ENCODE results near the gene PMM2. TPM values are rescaled to one million over a fixed set of nuclear protein-coding genes. Genes with fewer than 3 reads are reported as not detected.
A peak's percentile ranks its signal among the peaks of the same experiment; 100 is the strongest.

The PMM2 gene
- total RNA-seq, 2 experiments from 2014 or later = 32.7 to 34.3 TPM

- ChIA-PET CTCF (no interaction called here), POLR2A (interaction anchor here (9.0 kb wide), 1 partner anchor 17 kb away, joined by 99 read pairs; the partner anchor contains the start of gene CARHSP1)
- H3K36me3 Mint-ChIP-seq (ENCODE audit: low read depth) = peaks cover 41% of the 10 kb centered on the region
- H3K4me3 Mint-ChIP-seq = no peak overlapping the region
- no peak for TF ChIP-seq CTCF (IDR thresholded peaks at IDR 0.05)
- H3K9me3 Mint-ChIP-seq = no peaks in the 10 kb centered on the region
- H3K4me1 Mint-ChIP-seq (ENCODE audit: low read depth) = peaks cover 17% of the 10 kb centered on the region
- H3K27me3 Mint-ChIP-seq = no peaks in the 10 kb centered on the region
- no peak for DNase-seq
- no peak overlapping the region for H3K27ac Mint-ChIP-seq
- no peak for ATAC-seq
- intact Hi-C loops (cut with micrococcal nuclease) = no loop called here
These were observed 51.3 kb downstream of the PMM2 start for GRCh38 chr16:8848939-8849391.

GRCh38 chr16:8849411-8850011 is 51.9 kb downstream of the PMM2 start:
- Mint-ChIP-seq H3K27ac (no peak overlapping the region), H3K4me3 (no peak overlapping the region), H3K27me3 (no peaks in the 10 kb centered on the region), H3K4me1 (ENCODE audit: low read depth) (peaks cover 17% of the 10 kb centered on the region), H3K9me3 (no peaks in the 10 kb centered on the region), H3K36me3 (ENCODE audit: low read depth) (peaks cover 41% of the 10 kb centered on the region)
- intact Hi-C loops (cut with micrococcal nuclease) = no loop called here
- ChIA-PET POLR2A (interaction anchor here (0.8 to 9.0 kb wide), 3 partner anchors 11 to 198 kb away, joined by 3 to 99 read pairs (median 3); partner anchors contain the start of gene CARHSP1), CTCF (interaction anchor here (2.1 kb wide), 1 partner anchor 31 kb away, joined by 5 read pairs; no protein-coding TSS in a partner anchor)
- no peak for ATAC-seq
- DNase-seq = no peak
- TF ChIP-seq CTCF (IDR thresholded peaks at IDR 0.05) = no peak

DNA sequence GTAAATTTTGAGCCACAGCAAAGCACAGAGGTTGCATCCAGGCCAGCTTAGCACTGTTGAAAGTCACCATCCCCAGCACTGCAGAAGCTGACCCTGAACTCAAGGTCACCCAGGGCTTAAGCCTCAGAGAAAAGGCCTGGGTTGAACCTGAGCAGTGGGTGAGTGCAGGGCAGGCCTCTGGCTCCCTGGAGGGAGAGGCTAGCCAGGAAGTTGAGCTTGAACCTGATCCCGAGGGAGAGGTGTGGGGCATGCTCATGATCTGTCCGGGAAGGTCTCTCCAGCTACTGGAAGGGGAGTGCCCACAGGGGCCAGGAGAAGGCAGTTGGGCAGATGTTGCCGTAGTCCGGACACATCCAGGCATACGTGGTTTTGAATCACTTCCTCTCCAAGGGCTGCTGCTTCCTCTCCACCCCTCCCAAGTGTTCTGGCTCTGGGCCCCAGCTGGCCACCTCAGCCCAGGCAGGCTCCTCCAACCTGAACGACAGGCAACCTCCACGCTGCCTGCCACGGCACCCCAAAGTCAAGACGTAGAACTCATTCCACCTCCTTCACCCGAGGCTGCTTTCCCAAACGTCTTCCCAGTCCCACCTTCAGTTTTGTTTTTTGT is 52.7 kb downstream of the PMM2 start:
- ATAC-seq (peak; percentile 15), DNase-seq (no peak)
- Mint-ChIP-seq H3K27ac (peak overlapping the region; percentile 87), H3K9me3 (no peaks in the 10 kb centered on the region), H3K36me3 (ENCODE audit: low read depth) (peaks cover 41% of the 10 kb centered on the region), H3K27me3 (no peaks in the 10 kb centered on the region), H3K4me1 (ENCODE audit: low read depth) (peaks cover 24% of the 10 kb centered on the region), H3K4me3 (no peak overlapping the region)
- intact Hi-C loops (cut with micrococcal nuclease) = no loop called here
- CTCF ChIA-PET = interaction anchor here (0.8 to 2.1 kb wide), 2 partner anchors 29 to 30 kb away, joined by 4 to 5 read pairs; no protein-coding TSS in a partner anchor
- POLR2A ChIA-PET = interaction anchor here (0.6 to 9.0 kb wide), 4 partner anchors 10 to 197 kb away, joined by 3 to 99 read pairs (median 4); partner anchors contain the start of gene CARHSP1
- TF ChIP-seq CTCF (IDR thresholded peaks at IDR 0.05) = no peak

- DNase-seq = no peak
- H3K36me3 Mint-ChIP-seq (ENCODE audit: low read depth) = peaks cover 52% of the 10 kb centered on the region
- H3K4me3 Mint-ChIP-seq = no peak overlapping the region
- no peaks in the 10 kb centered on the region for H3K27me3 Mint-ChIP-seq
- peaks cover 35% of the 10 kb centered on the region for H3K4me1 Mint-ChIP-seq (ENCODE audit: low read depth)
- TF ChIP-seq CTCF (IDR thresholded peaks at IDR 0.05) = no peak
- H3K9me3 Mint-ChIP-seq = no peaks in the 10 kb centered on the region
- H3K27ac Mint-ChIP-seq = peak overlapping the region; percentile 23
- intact Hi-C loops (cut with micrococcal nuclease) = no loop called here
- ChIA-PET CTCF (interaction anchor here (2.1 kb wide), 1 partner anchor 29 kb away, joined by 5 read pairs; no protein-coding TSS in a partner anchor), POLR2A (interaction anchor here (1.5 to 9.0 kb wide), 2 partner anchors 14 to 43 kb away, joined by 3 to 99 read pairs; partner anchors contain the start of gene CARHSP1)
- ATAC-seq = no peak
These were observed 54.2 kb downstream of the PMM2 start for GRCh38 chr16:8851761-8852403.

All from activated CD8-positive, alpha-beta T cell treated with anti-CD3 and anti-CD28 coated beads for 36 hours (primary cell).